HCT116 (cell line): ENCODE measurements around the gene CTTNBP2. TPM values are rescaled to one million over a fixed set of nuclear protein-coding genes. Genes with fewer than 3 reads are reported as not detected.

ENCODE experiments used
- ATAC-seq: fragments of 200-7000 bp; cut with Tn5 transposase; 2 replicates; pipeline ENCODE4 v1.9.1; 2020; ENCODE audit warnings: mild to moderate bottlenecking, moderate library complexity
- BruUV-seq: library from RNA; stranded (reverse); fragments of 400-500 nt; replicated peaks from 2 replicates; lab custom pipeline; 2021; lab: Mats Ljungman, UMichigan
- CTCF ChIA-PET: fragments of 300-600 bp; sonication (Branson Sonifier 250); formaldehyde crosslinking; loops from one replicate; lab custom pipeline; 2021; ENCODE audit warnings: antibody characterized with exemption; lab: Charles Lee
- POLR2A ChIA-PET: fragments of 300-600, 350-600 bp; sonication (Branson Sonifier 250); formaldehyde crosslinking; loops from one replicate; lab custom pipeline; 2021; ENCODE audit warnings: antibody characterized with exemption; lab: Charles Lee
- RAD21 ChIA-PET, 2 experiments: fragments of 300-600 bp; sonication (Branson Sonifier 250); formaldehyde crosslinking; loops; one replicate each; lab custom pipeline; 2023; ENCODE audit warnings: low total read pairs in 2 of 2; ENCODE audit not compliant: uncharacterized antibody in 2 of 2, unreplicated experiment in 2 of 2, low non-redundant PET in 1 of 2; lab: Charles Lee
- DNase-seq: peaks from one replicate; pipeline ENCODE4 v3.0.0-alpha.2; 2010; ENCODE audit warnings: low read depth, low spot score
- H2AFZ ChIP-seq: fragments of 200-600 bp; shearing (Covaris generic), sonication (generic); 2 replicates; pipeline ENCODE4 v1.6.1; 2017; ENCODE audit warnings: low read depth, mixed run types, mixed read lengths, antibody characterized with exemption, low read length; ENCODE audit not compliant: poor library complexity, severe bottlenecking
- H3K27ac ChIP-seq: 2 replicates; pipeline ENCODE4 v1.5.1; 2012; ENCODE audit warnings: low read depth, low read length
- H3K27me3 ChIP-seq: fragments of 200-600 bp; sonication (generic); 2 replicates; pipeline ENCODE4 v1.6.1; 2016; ENCODE audit warnings: mixed run types, low read length, mixed read lengths; ENCODE audit not compliant: insufficient read depth
- H3K36me3 ChIP-seq, 2 experiments: fragments of 200-500 bp in 1 of 2; fragments of 200-600 bp in 1 of 2; sonication (Bioruptor generic) in 1 of 2; sonication (generic) in 1 of 2; 2 replicates each; pipeline versions ENCODE4 v1.5.1 to v1.6.1; 2014 to 2016; ENCODE audit warnings: low read length in 2 of 2, inconsistent platforms in 1 of 2, mixed read lengths in 1 of 2, mixed run types in 1 of 2; ENCODE audit not compliant: insufficient read depth in 2 of 2, control insufficient read depth in 1 of 2
- H3K4me1 ChIP-seq, 2 experiments: fragments of 200-600 bp in 1 of 2; sonication (generic) in 1 of 2; 2 replicates each; pipeline versions ENCODE4 v1.5.1 to v1.6.1; 2012 to 2017; ENCODE audit warnings: low read length in 2 of 2, inconsistent platforms in 1 of 2, mild to moderate bottlenecking in 1 of 2, mixed read lengths in 1 of 2, mixed run types in 1 of 2, moderate library complexity in 1 of 2; ENCODE audit not compliant: insufficient read depth in 2 of 2, control insufficient read depth in 1 of 2
- H3K4me2 ChIP-seq: fragments of 200-600 bp; sonication (generic); 2 replicates; pipeline ENCODE4 v1.6.1; 2017; ENCODE audit warnings: mixed run types, low read length, mixed read lengths
- H3K4me3 ChIP-seq, 2 experiments: fragments of 200-600 bp in 1 of 2; sonication (generic) in 1 of 2; replicated peaks in 1 of 2; 2 replicates each; pipeline ENCODE4 v1.5.1; 2011 to 2016; ENCODE audit warnings: low read length in 2 of 2, control low read depth in 1 of 2, low read depth in 1 of 2, mild to moderate bottlenecking in 1 of 2, mixed read lengths in 1 of 2, mixed run types in 1 of 2
- H3K79me2 ChIP-seq: fragments of 200-600 bp; sonication (generic); 2 replicates; pipeline ENCODE4 v1.6.1; 2017; ENCODE audit warnings: mild to moderate bottlenecking, mixed run types, low read length, moderate library complexity, mixed read lengths; ENCODE audit not compliant: insufficient read depth
- H3K9ac ChIP-seq: fragments of 200-600 bp; sonication (generic); 2 replicates; pipeline ENCODE4 v1.6.1; 2016; ENCODE audit warnings: low read length, mixed read lengths
- H3K9me2 ChIP-seq: fragments of 200-600 bp; sonication (generic), shearing (Covaris generic); 2 replicates; pipeline ENCODE4 v1.6.1; 2017; ENCODE audit warnings: mixed run types, mild to moderate bottlenecking, moderate library complexity; ENCODE audit not compliant: insufficient read depth
- H3K9me3 ChIP-seq, 2 experiments: fragments of 200-500 bp in 1 of 2; fragments of 200-600 bp in 1 of 2; sonication (Bioruptor generic) in 1 of 2; sonication (generic) in 1 of 2; 2 replicates each; pipeline ENCODE4 v1.6.1; 2014 to 2017; ENCODE audit warnings: low read length in 2 of 2, mixed read lengths in 2 of 2, inconsistent platforms in 1 of 2, low read depth in 1 of 2, mild to moderate bottlenecking in 1 of 2, mixed run types in 1 of 2, moderate library complexity in 1 of 2; ENCODE audit not compliant: control insufficient read depth in 1 of 2, insufficient read depth in 1 of 2
- H4K20me1 ChIP-seq: fragments of 200-600 bp; sonication (generic), shearing (Covaris generic); 2 replicates; pipeline ENCODE4 v1.6.1; 2017; ENCODE audit warnings: mixed run types, mild to moderate bottlenecking, moderate library complexity; ENCODE audit not compliant: insufficient read depth
- ATF3 ChIP-seq: IDR thresholded peaks from 2 replicates; pipeline ENCODE4 v1.6.1; 2012
- CBX3 ChIP-seq: IDR thresholded peaks from 2 replicates; pipeline ENCODE4 v1.6.1; 2012; ENCODE audit warnings: low read depth
- EGR1 ChIP-seq: IDR thresholded peaks from 2 replicates; pipeline ENCODE4 v1.6.1; 2012; ENCODE audit warnings: low read depth
- ELF1 ChIP-seq: IDR thresholded peaks from 2 replicates; pipeline ENCODE4 v1.6.1; 2012; ENCODE audit warnings: low read depth, borderline replicate concordance
- EZH2phosphoT487 ChIP-seq: fragments of 200-600 bp; IDR thresholded peaks from 2 replicates; pipeline ENCODE4 v1.6.1; 2018; ENCODE audit warnings: antibody characterized with exemption, borderline replicate concordance
- FOSL1 ChIP-seq: IDR thresholded peaks from 2 replicates; pipeline ENCODE4 v1.6.1; 2012; ENCODE audit warnings: low read depth
- JUND ChIP-seq: IDR thresholded peaks from 2 replicates; pipeline ENCODE4 v1.6.1; 2012
- MAX ChIP-seq: IDR thresholded peaks from 2 replicates; pipeline ENCODE4 v1.6.1; 2012
- POLR2A ChIP-seq: IDR thresholded peaks from 2 replicates; pipeline ENCODE4 v1.7.0; 2011; ENCODE audit warnings: borderline replicate concordance; ENCODE audit not compliant: insufficient read depth, insufficient read length; ENCODE audit errors: extremely low read depth
- POLR2AphosphoS5 ChIP-seq: IDR thresholded peaks from 2 replicates; pipeline ENCODE4 v1.6.1; 2011; ENCODE audit warnings: mild to moderate bottlenecking, low read depth, low read length, moderate library complexity
- REST ChIP-seq: IDR thresholded peaks from 2 replicates; pipeline ENCODE4 v1.6.1; 2012; ENCODE audit warnings: low read depth
- SIN3A ChIP-seq: IDR thresholded peaks from 2 replicates; pipeline ENCODE4 v1.6.1; 2012; ENCODE audit warnings: low read depth
- SP1 ChIP-seq: IDR thresholded peaks from 2 replicates; pipeline ENCODE4 v1.6.1; 2012; ENCODE audit warnings: low read depth
- SRF ChIP-seq: IDR thresholded peaks from 2 replicates; pipeline ENCODE4 v1.6.1; 2012; ENCODE audit warnings: low read depth
- TCF7L2 ChIP-seq: IDR thresholded peaks from 2 replicates; pipeline ENCODE4 v1.7.0; 2011; ENCODE audit warnings: borderline replicate concordance, inconsistent platforms; ENCODE audit not compliant: insufficient read depth, insufficient read length; ENCODE audit errors: extremely low read depth
- ZBTB33 ChIP-seq: IDR thresholded peaks from 2 replicates; pipeline ENCODE4 v1.6.1; 2011; ENCODE audit warnings: mild to moderate bottlenecking, low read length, moderate library complexity; ENCODE audit not compliant: insufficient replicate concordance; ENCODE audit errors: extremely low read depth
- ZNF274 ChIP-seq: fragments of 200-500 bp; sonication (Bioruptor generic); IDR thresholded peaks from 2 replicates; pipeline ENCODE4 v1.6.1; 2014; ENCODE audit warnings: mild to moderate bottlenecking, low read depth, low read length, inconsistent platforms
- intact Hi-C: fragments of 100-400 bp; cut with micrococcal nuclease; formaldehyde crosslinking; loops from 2 replicates; pipeline ENCODE4 v1.10.0; 2022
- total RNA-seq: library from RNA; stranded (reverse); gene quantifications from one replicate; pipeline ENCODE4 v1.2.1, GENCODE V29; 2021; ENCODE audit not compliant: unreplicated experiment
- TF ChIP-seq, protein P1 (sequence below), 3 experiments: fragments of 200-600 bp in 1 of 3; sonication (generic) in 1 of 3; IDR thresholded peaks in 2 of 3; conservative IDR thresholded peaks in 1 of 3; 2 replicates each; pipeline ENCODE4 v1.5.1; 2012 to 2017; ENCODE audit warnings: low read depth in 2 of 3, low read length in 2 of 3, antibody characterized with exemption in 1 of 3, borderline replicate concordance in 1 of 3, control low read depth in 1 of 3, mild to moderate bottlenecking in 1 of 3, mixed read lengths in 1 of 3, mixed run types in 1 of 3, moderate library complexity in 1 of 3; ENCODE audit not compliant: insufficient read depth in 1 of 3

Gene CTTNBP2
- total RNA-seq, 1 experiment from 2014 or later: 5.4 TPM

DNA sequence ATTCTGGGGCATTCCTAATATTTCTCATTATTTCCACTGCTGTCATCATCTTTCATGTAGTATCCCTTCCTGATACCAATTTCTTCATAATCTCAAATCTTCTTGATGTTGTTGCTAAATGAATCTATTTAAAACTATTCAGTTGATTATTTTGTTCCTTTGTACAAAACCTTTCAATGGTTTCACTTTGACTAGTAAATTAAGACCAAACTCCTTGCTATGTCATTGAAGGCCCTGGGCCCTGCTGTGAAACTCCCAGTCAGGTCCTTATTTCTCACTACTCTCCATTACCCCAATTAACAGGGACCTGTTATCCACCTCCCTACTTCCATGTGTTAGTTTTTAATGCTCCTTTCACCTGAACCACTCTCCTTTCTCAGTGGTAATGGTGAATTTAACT lies 97.0 kb downstream of the CTTNBP2 start:
- RAD21 ChIA-PET: no interaction called here
- TF ChIP-seq POLR2A: no peak
- no peak for TF ChIP-seq JUND
- TF ChIP-seq SIN3A: no peak
- TF ChIP-seq, protein P1, sequence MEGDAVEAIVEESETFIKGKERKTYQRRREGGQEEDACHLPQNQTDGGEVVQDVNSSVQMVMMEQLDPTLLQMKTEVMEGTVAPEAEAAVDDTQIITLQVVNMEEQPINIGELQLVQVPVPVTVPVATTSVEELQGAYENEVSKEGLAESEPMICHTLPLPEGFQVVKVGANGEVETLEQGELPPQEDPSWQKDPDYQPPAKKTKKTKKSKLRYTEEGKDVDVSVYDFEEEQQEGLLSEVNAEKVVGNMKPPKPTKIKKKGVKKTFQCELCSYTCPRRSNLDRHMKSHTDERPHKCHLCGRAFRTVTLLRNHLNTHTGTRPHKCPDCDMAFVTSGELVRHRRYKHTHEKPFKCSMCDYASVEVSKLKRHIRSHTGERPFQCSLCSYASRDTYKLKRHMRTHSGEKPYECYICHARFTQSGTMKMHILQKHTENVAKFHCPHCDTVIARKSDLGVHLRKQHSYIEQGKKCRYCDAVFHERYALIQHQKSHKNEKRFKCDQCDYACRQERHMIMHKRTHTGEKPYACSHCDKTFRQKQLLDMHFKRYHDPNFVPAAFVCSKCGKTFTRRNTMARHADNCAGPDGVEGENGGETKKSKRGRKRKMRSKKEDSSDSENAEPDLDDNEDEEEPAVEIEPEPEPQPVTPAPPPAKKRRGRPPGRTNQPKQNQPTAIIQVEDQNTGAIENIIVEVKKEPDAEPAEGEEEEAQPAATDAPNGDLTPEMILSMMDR (IDR thresholded peaks at IDR 0.05 in 2 of 3, conservative IDR thresholded peaks at IDR 0.05 in 1 of 3; ENCODE audit: borderline replicate concordance in 1 of 3, insufficient read depth in 1 of 3, low read depth in 2 of 3, low read length in 2 of 3): no peak
- no peak for TF ChIP-seq POLR2AphosphoS5
- no peak for TF ChIP-seq CBX3
- TF ChIP-seq SRF: no peak
- TF ChIP-seq FOSL1: no peak
- TF ChIP-seq ELF1: no peak
- no peak for TF ChIP-seq ZBTB33
- TF ChIP-seq EGR1: no peak
- no peak for TF ChIP-seq ATF3
- TF ChIP-seq EZH2phosphoT487: no peak
- TF ChIP-seq SP1: no peak
- no peak for TF ChIP-seq MAX
- TF ChIP-seq REST: no peak
- no peak for TF ChIP-seq ZNF274
- TF ChIP-seq TCF7L2: no peak
- Histone ChIP-seq H3K9ac (no peak overlapping the region), H3K4me1 (no peaks in the 10 kb centered on the region), H3K9me2 (no peaks in the 10 kb centered on the region), H3K9me3 (no peaks in the 10 kb centered on the region), H3K27me3 (no peaks in the 10 kb centered on the region), H3K36me3 (no peaks in the 10 kb centered on the region), H3K79me2 (no peaks in the 10 kb centered on the region), H3K27ac (no peak overlapping the region), H3K4me2 (no peak overlapping the region), H3K4me3 (no peak overlapping the region), H4K20me1 (no peaks in the 10 kb centered on the region), H2AFZ (no peak overlapping the region)
- intact Hi-C loops: no loop called here
- ATAC-seq: no peak
- no peak for DNase-seq
- POLR2A ChIA-PET: no interaction called here
- CTCF ChIA-PET: no interaction called here
- no TSS peak for BruUV-seq
